Fibroblast of the conjunctiva (primary cell): Measurements from ENCODE around the gene RABGAP1L.
"Not testable (repeated sequence)": the region's sequence is repeated elsewhere in the genome, so short reads cannot be mapped to it uniquely, and the experiment has no call there.

ENCODE experiments used
- DNase-seq: peaks from one replicate; pipeline ENCODE4 v3.0.0-alpha.2; 2010; ENCODE audit warnings: low read depth

Gene RABGAP1L

DNA sequence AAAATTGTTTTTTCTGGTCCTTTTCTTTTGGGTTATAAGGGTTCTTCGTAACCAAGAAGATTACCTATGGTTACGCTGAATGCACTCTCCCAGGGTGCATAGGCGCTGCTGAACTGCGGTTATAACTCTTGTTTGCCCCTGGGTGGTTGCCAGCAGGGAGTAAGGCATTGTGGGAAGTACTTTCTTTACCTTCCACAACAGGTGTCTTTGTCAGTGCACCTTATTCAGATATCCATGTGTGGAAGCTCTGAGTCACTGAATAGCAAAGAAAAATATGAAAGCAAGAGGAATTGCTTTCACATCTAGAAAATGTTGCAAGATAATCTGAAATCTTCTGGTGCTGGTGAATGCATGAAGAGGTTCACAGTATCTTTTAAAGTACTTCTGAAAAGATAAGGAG, 716.0 kb downstream of the RABGAP1L start:
- no peak for DNase-seq

DNA sequence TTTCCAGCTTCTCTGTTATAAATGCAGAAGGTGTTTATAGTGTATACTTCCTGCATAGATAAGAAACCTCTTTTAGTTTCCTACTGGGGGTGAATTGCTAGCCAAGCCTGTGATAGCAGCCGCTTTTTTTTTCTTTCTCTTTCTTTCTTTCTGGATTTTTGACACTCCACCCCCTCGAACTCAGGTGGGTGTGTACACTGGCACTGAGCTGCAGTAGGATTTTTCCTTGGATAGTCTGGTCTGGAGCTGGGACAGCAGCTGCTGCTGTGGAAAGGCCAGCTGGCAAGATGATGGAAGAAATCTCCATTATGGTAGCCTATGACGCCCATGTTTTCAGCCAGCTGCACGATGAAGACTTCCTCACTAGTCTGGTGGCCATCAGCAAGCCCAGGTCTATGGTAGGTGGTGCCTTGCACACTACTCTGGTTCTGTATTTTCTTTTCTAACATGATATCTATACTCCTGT, 717.9 kb downstream of the RABGAP1L start:
- DNase-seq: no peak

DNA sequence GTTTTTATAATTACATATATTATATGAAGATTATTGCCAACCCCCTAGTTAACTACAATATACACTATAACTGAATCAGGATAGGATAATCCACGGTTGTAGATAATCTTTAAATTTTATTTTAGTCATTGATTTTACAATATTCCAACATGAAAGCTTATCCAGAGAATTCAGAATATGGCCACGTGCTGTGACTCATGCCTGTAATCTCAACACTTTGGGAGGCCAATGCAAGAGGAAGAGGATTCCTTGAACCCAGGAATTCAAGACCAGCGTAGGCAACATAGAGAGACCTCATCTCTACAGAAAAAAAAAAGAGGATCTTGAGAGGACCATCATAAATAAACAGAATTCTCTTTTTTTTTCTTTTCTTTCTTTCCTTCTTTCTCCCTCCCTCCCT, 720.9 kb downstream of the RABGAP1L start:
- DNase-seq: no peak

DNA sequence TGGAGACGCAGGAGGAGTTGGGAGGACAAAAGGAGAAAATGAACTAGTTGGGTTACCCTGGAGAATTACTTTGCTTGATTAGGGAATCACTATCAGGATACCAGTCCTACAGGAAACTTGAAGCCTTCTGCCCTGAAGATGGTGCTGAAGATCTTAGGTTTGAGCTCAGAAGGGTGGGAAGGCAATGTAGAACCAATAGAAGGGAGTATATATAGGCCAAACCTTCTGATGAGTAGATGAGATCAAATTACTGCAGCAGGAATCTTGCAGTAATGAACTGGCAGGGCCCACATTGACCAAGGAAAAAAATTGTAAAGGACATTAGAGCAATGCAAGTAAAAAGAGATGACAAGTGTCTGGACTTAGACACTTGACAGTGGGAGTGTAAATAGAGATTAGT, 724.1 kb downstream of the RABGAP1L start:
- no peak for DNase-seq

DNA sequence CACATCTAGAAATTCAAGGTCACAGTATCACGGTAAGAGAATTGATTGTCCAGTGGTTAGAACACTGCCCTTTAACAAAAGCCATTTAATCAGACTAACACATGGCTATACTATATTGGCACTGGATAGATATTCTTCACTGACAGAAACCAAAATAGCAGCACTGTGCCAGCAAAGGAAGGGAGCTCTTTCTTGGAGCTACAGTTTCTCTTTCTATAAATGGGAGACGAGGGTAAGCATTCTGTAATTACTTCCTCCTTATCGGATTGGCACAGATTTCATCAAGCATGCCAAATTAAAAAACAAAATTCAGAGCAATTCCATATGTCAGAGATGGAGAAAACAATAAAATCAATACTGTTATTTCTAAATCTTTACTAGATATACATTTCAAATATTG, 724.7 kb downstream of the RABGAP1L start:
- DNase-seq: no peak

DNA sequence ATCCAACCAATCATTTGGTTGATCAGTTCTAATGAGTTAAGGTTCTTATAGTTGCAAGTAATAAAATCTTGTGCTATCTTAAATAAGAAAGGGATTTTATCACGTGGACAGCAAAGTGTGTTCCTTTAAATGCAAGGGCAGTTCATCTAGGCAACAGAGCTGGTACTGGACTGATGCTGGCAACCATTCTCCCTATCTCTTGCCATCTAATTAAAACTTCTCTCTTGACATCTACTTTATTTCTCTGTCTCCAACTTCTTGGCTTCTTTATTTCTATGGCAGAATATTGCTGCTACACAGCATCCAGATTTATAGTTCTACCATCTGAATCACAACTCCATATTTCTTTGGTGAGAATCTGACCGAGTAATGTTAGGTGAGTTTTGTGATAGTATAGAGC, 725.2 kb downstream of the RABGAP1L start:
- DNase-seq: no peak

DNA sequence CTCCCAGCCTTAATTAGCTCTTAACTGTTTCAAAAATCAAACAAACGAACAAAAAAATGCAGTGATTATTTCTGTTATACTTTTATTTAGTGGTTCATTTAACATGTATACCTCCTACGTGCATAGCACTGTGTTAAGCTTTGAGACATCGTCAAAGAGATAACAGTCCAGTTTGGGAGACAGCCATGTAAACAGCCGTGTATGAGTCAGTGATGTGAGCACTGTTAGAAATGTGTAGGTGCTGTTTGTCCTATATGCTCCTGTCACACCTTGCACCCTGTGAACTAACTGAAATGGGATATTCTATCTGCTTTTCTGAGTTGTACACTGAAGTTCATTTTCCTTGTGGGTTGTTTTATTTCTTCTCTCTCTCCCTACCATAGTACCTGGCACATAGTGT, 730.7 kb downstream of the RABGAP1L start:
- DNase-seq: no peak

DNA sequence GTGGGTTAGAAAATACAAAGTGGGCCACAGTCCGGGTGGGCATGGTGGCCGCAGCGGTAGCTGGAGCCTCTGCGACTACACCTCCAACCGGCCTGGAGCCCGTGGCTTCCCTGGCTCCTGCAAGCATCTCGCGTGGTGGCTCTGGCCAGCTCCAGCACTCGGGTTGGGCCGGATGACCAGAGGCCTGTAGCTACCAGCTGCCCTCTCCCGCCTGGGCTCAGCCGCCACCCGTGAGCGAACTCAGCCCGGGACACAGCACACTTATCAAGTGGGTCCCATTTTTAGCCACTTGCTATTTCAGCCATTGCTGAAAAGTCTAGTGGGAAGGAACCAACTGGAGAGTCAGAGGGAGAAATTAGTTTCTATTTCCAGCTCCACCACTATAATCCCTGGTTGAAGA, 732.7 kb downstream of the RABGAP1L start:
- DNase-seq: no peak

DNA sequence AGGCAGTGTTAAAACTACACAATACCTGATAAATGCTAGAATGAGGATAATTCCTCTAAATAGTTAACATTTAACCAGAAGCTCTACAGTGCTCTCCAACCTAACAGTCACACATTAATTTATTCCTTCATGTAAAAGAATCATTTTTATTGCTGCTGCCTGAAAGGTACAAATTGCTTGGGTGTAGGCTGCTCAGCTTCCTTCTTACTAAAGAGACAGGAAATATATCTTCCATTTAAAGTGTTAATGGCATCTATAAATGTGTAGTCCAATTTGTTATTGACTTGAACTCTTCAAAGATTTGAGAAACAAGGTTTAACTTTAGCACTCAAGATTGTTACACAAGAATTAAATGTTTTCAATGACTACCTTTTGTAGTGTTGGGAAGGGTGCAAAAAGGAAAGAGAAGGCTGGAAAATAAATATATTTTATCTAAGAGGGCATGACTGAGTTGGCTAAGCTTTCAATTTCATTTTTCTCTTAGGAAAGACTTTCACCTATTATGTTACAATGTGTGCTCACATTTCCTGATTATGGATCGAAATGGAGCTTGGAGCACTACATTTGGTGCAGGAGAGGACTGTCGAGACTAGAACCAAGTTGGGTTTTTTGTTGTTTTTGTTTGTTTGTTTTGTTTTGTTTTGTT, 734.9 kb downstream of the RABGAP1L start:
- DNase-seq: no peak

DNA sequence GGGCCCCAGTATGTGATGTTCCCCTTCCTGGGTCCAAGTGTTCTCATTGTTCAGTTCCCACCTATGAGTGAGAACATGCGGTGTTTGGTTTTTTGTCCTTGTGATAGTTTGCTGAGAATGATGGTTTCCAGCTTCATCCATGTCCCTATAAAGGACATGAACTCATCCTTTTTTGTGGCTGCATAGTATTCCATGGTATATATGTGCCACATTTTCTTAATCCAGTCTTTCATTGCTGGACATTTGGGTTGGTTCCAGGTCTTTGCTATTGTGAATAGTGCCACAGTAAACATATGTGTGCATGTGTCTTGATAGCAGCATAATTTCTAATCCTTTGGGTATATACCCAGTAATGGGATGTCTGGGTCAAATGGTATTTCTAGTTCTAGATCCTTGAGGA, 736.3 kb downstream of the RABGAP1L start:
- DNase-seq: not testable (repeated sequence)

DNA sequence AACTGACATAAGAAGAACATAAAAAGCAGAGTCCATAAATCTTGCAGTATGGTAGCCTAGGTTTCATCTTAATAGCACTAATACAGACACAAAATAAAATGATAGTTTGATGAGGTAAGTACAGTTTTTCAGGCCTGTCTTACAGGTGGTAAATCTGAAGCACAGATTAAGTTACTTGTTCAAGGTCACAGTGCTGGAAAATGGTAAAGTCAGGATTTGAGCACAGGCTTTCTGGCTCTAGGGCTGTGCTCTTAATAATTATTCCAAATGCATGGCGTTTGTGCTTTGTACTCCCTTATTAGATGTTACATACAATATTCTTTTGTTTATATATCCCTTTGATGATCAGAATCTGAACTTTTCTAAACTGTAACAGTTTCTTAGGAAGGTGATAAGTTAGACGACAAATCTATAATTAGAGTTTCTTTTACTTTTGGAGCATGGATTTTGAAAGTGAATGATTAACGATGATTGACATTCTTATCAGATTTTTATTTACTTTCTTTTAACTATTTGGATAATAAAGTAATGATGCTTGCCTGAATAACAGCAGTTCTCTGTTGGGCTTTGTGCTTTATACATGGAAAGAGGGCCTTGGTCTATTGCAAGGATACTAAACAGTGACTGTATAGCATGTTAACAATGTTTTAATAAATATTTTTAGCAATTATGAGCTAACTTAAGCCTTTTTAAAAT, 738.9 kb downstream of the RABGAP1L start:
- no peak for DNase-seq

DNA sequence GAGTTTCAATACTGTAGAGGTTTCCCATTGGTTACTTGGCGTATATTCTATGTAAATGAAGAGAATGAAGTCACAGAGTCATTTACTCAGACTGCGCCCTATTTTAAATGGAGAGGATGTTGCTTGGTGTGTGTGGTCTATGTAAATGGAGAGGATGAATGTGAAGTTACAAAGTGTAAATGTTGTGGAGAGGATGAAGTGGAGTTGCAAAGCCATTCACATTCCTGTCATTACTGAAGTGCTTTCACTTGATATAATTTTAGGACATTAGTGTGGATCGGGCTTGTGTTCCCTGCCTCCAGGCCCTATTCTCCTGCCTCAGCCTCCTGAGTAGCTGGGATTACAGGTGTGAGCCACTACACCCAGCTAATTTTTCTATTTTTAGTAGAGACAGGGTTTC, 741.0 kb downstream of the RABGAP1L start:
- DNase-seq: no peak

DNA sequence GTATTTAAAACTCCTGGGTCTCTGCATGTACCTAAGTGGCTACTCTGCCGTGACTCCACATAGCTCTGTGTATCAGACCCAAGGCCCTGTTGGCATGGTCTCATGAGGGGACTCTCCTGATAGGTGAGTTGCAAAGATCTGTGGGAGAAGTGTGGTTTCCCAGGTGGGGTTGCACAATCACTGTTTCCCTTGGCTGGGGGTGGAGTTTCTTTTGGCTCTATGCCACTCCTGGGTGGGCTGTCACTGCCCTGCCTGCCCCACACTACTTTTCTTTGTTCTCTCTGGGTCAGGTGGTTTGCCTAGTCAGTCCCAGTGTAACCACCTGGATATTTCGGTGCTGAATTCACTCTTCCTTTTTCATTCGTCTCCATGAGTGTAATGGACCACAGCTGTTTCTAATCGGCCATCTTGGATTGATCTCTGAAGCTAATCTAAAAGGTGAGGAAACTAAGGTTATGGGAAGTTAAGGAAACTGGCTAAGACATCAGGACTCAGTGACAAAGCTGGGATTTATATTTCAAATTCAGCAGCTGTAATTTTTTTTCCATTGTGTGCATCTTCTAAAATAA, 743.3 kb downstream of the RABGAP1L start:
- DNase-seq: no peak

DNA sequence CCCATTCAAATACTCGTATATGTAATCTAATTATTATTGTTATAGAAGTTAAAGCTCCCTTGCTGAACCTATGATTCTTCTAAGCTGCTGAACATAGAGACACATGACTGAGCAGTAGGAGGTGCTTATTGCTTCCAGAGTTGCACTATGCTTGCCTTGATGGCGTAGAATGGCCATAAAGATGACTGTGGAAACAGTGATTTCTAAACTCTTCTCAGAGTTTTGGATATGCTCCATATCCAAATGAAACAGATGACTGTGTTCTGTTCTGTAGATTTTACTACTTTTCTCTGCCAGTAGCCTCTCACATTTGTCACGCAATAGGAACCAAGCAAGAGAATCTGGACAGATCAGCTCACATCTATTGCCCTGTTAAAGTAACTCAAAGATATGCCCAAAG, 752.3 kb downstream of the RABGAP1L start:
- DNase-seq: no peak

DNA sequence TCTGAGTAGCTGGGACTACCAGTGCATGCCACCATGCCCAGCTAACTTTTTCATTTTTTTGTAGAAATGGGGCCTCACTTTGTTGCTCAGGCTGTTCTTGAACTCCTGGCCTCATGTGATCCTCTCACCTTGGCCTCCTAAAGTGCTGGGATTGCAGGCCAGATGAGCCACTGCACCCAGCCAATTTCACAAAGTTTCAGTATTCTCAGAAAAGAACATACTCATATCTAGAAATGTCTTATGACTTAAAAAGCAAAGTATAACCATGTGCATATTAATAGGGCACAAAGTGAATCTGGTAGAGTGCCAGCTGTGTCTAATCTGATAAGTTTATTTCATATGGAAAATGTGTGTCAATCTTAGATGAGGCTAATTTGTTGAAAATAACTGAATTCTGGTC, 752.9 kb downstream of the RABGAP1L start:
- no peak for DNase-seq

DNA sequence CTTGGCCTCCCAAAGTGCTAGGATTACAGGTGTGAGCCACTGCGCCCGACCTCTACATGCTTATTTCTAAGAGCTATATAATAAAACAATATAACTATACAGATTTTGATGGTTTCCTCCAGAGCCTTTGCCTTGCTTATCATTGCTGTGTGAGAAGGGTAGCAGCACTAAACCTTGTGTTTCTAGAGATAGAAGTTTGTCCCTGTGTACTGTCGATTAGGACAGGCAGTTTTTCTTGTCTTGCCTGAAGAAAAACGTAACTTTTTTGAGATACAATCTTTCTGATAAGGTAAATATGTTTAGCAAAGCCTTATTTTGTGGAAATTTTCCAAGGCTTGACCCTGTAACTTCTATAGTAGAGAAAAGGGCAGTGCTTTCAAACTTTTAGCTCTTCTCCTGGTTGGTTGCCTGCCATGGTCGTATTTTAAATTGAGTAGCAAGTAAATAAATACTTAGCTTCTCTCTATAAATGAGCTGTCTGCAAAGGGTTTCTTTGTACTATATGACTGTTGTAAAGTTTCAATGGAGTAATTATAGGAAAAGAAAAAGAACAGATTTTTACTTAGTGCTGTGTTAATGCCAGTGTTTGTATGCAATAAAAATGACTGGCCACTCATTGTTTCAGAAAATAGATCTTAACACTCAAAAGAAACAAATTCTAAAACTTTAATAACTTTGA, 754.0 kb downstream of the RABGAP1L start:
- DNase-seq: no peak

DNA sequence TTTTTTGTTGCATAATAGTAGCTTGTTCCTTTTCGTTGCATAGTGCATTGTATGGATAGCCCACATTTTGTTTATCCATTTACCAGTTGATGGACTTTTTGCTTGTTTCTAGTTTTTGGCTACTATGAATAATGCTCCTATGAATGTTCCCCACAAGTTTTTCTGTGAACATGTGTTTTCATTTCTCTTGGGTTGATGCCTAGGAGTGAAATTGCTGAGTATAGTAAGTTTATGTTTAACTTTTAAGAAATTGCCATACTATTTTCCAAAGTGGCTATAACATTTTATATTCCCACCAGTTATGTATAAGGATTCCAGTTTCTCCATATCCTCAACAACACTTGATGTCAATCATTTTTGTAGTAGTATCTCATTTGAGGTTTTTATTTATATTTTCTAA, 755.7 kb downstream of the RABGAP1L start:
- no peak for DNase-seq

DNA sequence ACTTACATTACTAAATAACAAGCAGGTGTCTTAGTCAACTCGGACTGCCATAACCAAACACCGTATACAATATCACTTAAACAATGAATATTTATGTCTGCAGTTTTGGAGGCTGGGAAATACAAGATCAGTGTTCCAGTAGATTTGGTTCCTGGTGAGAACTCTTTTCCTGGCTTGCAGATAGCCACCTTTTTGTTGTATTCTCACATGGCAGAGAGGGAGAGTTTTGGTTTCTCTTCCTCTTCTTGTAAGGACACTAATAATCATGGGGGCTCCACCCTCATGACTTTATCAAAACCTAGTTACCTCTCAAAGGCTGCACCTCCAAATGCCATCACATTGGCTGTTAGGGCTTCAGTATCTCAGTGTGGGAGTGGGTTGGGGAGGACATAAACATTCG, 757.5 kb downstream of the RABGAP1L start:
- no peak for DNase-seq

DNA sequence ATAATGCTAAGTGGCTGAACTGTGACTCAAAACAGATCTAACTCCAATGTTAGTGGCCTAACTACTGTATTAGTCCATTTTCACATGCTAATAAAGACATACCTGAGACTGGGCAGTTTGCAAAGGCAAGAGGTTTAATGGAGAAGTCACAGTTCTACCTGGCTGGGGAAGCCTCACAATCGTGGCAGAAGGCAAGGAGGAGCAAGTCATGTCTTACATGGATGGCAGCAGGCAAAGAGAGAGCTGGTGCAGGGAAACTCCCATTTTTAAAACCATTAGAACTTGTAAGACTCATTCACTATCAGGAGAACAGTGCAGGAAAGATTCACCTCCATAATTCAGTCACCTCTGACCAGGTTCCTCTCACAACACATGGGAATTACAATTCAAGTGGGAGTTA, 760.8 kb downstream of the RABGAP1L start:
- no peak for DNase-seq

DNA sequence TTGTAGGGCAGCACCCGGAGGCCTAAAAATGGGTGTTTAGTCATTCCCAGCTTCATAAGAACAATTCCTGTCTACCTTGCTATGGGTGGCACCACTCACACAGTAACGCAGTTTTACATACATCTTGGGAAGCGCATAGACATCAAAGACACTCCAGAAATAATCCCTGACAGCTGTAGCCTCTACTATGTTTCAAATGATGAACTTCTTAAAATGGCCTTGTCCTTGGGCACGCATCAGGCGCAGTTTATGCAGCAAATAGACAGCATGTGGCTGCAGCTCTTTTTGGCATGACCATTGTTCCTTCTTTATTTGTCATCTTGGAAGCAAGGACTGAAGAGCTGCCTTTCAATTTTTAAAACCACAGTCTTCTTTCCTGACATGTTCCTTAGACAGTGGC, 762.8 kb downstream of the RABGAP1L start:
- DNase-seq: no peak

DNA sequence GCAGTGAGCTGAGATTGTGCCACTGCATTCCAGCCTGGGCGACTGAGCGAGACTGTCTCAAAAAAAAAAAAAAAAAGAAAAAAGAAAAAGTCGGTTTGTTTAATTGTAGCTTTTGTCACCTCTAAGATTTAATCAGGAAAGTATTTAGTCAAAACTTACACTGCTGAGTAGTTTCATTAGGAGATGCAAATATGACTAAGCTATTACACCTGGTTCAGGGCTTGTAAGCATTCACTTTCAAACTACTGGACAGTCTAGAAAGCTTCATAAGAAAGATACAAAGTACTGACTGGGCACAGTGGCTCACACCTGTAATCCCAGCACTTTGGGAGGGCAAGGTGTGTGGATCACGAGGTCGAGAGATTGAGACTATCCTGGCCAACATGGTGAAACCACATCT, 764.5 kb downstream of the RABGAP1L start:
- no peak for DNase-seq

DNA sequence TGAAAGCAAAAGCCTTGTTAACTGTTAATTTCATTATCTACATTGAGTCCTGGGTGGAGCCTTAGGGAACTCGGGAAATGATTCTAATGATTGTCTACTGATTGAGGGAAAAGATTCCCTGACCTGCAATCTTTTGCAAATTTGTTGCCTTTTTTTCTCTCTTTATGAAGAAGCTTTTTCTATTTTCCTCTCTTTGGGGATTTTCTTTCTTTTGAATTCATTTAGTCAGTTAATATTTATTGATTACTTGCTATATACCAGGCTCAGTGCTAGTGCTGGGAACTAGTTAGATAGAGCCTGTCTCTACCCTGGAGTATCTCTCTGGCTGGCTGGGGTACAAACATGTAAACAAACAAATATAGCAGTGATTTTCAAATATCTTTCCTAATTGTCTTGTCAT, 769.2 kb downstream of the RABGAP1L start:
- no peak for DNase-seq

DNA sequence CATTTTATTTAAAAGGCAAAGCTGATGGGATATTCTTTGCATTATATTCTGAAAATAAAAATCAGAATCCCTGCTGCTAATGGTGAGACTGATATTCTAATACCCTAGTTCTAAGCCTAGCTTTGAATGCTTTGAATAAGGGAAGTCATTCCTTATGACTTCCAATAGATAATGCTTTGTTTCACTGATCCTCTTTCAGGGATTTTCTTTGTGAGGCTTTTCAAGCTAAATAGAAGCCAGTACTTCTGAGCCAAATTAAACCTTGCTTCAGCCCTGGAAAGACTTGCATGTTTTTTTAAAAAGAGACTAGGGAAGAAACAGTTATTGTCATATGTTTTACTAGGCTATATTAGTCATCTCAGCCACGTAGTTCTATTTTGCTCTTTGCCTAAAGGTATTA, 771.9 kb downstream of the RABGAP1L start:
- DNase-seq: no peak
